ENCODE data around the gene SMYD3.
A peak's percentile ranks its signal among the peaks of the same experiment; 100 is the strongest.

Gene SMYD3

DNA sequence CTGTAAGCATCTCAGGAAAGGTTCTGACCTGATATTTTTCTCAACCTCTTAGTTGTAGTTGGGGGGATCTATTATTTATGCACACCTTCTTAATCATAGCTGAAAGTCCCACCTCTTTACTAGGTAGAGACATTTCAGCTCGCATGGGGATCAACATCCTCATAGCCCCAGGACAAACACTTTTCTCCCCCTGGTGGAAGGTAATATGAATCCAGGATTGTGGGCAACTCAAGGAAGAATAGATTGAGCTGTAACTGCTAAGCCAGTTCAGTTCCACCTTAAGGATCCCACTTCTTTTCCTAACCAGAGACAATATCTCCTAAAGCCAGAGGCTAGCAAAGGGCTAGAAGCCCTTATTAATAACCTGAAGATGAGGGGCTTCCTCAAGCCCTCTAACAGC, 25.4 kb upstream of the SMYD3 start:
- H3K36me3 ChIP-seq (ENCODE audit: control insufficient read depth in 2 of 2, insufficient read depth in 1 of 2, low read length in 2 of 2), result no peaks in the 10 kb centered on the region
- no peaks in the 10 kb centered on the region for H3K9me3 ChIP-seq (ENCODE audit: control insufficient read depth, insufficient read depth, low read depth, low read length)
- no peak for TF ChIP-seq ZNF10 (tag by site-specific recombination; IDR thresholded peaks at IDR 0.05)
- no peak for TF ChIP-seq KLF8 (tag by site-specific recombination; IDR thresholded peaks at IDR 0.05)
- TF ChIP-seq OVOL3 (tag by site-specific recombination; IDR thresholded peaks at IDR 0.05), result no peak
- no peak for TF ChIP-seq ZNF157 (tag by site-specific recombination; IDR thresholded peaks at IDR 0.05)
- TF ChIP-seq, protein P1, sequence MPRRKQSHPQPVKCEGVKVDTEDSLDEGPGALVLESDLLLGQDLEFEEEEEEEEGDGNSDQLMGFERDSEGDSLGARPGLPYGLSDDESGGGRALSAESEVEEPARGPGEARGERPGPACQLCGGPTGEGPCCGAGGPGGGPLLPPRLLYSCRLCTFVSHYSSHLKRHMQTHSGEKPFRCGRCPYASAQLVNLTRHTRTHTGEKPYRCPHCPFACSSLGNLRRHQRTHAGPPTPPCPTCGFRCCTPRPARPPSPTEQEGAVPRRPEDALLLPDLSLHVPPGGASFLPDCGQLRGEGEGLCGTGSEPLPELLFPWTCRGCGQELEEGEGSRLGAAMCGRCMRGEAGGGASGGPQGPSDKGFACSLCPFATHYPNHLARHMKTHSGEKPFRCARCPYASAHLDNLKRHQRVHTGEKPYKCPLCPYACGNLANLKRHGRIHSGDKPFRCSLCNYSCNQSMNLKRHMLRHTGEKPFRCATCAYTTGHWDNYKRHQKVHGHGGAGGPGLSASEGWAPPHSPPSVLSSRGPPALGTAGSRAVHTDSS (tag by site-specific recombination; IDR thresholded peaks at IDR 0.05), result no peak
- TF ChIP-seq ZFP69B (tag by site-specific recombination; IDR thresholded peaks at IDR 0.05), result no peak
- TF ChIP-seq ZNF629 (tag by site-specific recombination; IDR thresholded peaks at IDR 0.05), result no peak
- TF ChIP-seq ZNF23 (tag by site-specific recombination; IDR thresholded peaks at IDR 0.05; ENCODE audit: borderline replicate concordance), result no peak
- no peak for TF ChIP-seq ZBTB20 (tag by site-specific recombination; IDR thresholded peaks at IDR 0.05)
- POLR2A ChIA-PET, result no interaction called here
- H3K27ac ChIP-seq (ENCODE audit: extremely low read depth, low read depth, low read length), result no peak overlapping the region
- no peak overlapping the region for H3K4me3 ChIP-seq (ENCODE audit: low read depth, low read length)
- CTCF ChIA-PET, result no interaction called here
- H3K4me1 ChIP-seq (ENCODE audit: control insufficient read depth, insufficient read depth, low read length), result no peaks in the 10 kb centered on the region

DNA sequence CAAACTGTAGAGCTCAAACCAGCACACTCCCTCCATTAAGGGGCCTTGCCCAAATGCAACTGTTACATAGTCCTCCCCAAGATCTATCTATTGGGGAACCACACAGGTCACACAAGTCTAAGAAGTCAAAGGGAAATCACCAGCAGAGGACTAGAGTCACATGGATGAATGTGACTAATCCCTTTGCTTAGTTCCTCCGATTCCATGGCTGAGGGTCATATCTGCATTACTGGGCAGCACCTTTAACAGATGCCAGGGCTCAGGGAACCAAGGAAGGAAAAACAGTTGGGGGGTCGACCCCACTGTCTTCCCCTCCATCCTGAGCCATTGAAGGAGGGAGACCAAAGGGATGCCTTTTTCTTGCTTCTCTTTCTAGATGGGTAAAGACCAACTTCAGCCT, 23.4 kb upstream of the SMYD3 start:
- peak; percentile 77 for TF ChIP-seq ZNF549 (tag by site-specific recombination; IDR thresholded peaks at IDR 0.05)
- TF ChIP-seq KLF16 (tag by site-specific recombination; IDR thresholded peaks at IDR 0.05), result no peak
- peak; percentile 35 for TF ChIP-seq SETDB1 (IDR thresholded peaks at IDR 0.05; ENCODE audit: insufficient read length, low read length)
- ChIA-PET POLR2A (no interaction called here), CTCF (no interaction called here)
- Histone ChIP-seq H3K27ac (ENCODE audit: extremely low read depth, low read depth, low read length) (no peak overlapping the region), H3K9me3 (ENCODE audit: control insufficient read depth, insufficient read depth, low read depth, low read length) (no peaks in the 10 kb centered on the region), H3K4me3 (ENCODE audit: low read depth, low read length) (no peak overlapping the region), H3K36me3 (ENCODE audit: control insufficient read depth in 2 of 2, insufficient read depth in 1 of 2, low read length in 2 of 2) (no peaks in the 10 kb centered on the region), H3K4me1 (ENCODE audit: control insufficient read depth, insufficient read depth, low read length) (no peaks in the 10 kb centered on the region)

DNA sequence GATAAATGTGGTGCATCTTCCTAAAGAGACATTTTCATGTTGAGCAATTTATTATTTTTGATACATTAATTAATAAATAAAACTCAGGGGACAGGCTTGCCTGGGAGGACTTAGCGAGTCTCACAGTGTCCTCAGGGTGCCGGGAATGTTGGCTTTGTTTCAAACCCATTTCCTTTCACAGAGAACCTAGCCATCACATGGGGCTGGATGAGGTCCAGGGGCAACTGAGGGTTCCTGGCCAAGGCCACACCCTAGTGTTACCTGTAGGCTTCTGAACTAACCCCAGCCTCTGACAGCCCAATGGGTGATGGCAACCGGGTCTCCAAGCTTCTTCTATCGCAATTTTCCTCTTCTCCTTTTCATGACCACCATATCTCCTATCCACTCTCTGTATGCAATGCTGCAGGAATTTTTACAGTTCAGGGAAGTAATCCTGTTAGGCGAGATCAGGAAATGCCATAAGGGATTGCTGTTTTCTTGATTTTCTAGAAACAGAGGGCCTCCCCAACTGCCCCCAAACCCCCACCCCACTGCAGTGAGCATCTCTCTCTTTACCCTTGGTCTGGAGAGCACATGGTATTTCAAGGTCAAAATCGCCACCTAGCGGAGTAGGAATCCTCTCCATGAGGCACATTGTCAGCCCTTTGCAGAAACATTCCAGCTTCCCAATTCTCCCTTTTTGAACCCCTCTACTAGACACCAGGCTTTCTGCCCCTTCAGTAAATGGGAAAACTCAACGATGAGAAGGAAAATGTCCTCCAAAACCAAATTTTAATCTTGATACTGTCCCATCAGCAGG, 22.1 kb upstream of the SMYD3 start:
- CTCF ChIA-PET, result no interaction called here
- no peaks in the 10 kb centered on the region for H3K36me3 ChIP-seq (ENCODE audit: control insufficient read depth in 2 of 2, insufficient read depth in 1 of 2, low read length in 2 of 2)

More for the DNA sequence above, 22.1 kb upstream of the SMYD3 start:
- Histone ChIP-seq H3K27ac (ENCODE audit: extremely low read depth, low read depth, low read length) (no peak overlapping the region), H3K9me3 (ENCODE audit: control insufficient read depth, insufficient read depth, low read depth, low read length) (no peaks in the 10 kb centered on the region), H3K4me3 (ENCODE audit: low read depth, low read length) (no peak overlapping the region), H3K4me1 (ENCODE audit: control insufficient read depth, insufficient read depth, low read length) (no peaks in the 10 kb centered on the region)
- TF ChIP-seq, protein P2, sequence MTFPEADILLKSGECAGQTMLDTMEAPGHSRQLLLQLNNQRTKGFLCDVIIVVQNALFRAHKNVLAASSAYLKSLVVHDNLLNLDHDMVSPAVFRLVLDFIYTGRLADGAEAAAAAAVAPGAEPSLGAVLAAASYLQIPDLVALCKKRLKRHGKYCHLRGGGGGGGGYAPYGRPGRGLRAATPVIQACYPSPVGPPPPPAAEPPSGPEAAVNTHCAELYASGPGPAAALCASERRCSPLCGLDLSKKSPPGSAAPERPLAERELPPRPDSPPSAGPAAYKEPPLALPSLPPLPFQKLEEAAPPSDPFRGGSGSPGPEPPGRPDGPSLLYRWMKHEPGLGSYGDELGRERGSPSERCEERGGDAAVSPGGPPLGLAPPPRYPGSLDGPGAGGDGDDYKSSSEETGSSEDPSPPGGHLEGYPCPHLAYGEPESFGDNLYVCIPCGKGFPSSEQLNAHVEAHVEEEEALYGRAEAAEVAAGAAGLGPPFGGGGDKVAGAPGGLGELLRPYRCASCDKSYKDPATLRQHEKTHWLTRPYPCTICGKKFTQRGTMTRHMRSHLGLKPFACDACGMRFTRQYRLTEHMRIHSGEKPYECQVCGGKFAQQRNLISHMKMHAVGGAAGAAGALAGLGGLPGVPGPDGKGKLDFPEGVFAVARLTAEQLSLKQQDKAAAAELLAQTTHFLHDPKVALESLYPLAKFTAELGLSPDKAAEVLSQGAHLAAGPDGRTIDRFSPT (tag by site-specific recombination; IDR thresholded peaks at IDR 0.05), result no peak
- TF ChIP-seq, protein P3, sequence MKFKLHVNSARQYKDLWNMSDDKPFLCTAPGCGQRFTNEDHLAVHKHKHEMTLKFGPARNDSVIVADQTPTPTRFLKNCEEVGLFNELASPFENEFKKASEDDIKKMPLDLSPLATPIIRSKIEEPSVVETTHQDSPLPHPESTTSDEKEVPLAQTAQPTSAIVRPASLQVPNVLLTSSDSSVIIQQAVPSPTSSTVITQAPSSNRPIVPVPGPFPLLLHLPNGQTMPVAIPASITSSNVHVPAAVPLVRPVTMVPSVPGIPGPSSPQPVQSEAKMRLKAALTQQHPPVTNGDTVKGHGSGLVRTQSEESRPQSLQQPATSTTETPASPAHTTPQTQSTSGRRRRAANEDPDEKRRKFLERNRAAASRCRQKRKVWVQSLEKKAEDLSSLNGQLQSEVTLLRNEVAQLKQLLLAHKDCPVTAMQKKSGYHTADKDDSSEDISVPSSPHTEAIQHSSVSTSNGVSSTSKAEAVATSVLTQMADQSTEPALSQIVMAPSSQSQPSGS (tag by site-specific recombination; IDR thresholded peaks at IDR 0.05; ENCODE audit: low read depth), result no peak
- TF ChIP-seq RBAK (tag by site-specific recombination; IDR thresholded peaks at IDR 0.05) (no peak), ZNF311 (tag by site-specific recombination; IDR thresholded peaks at IDR 0.05; ENCODE audit: borderline replicate concordance) (no peak), ZNF23 (tag by site-specific recombination; IDR thresholded peaks at IDR 0.05; ENCODE audit: borderline replicate concordance) (no peak), ZSCAN16 (tag by site-specific recombination; IDR thresholded peaks at IDR 0.05) (no peak), ZBTB1 (tag by site-specific recombination; IDR thresholded peaks at IDR 0.05) (no peak), ZNF701 (tag by site-specific recombination; IDR thresholded peaks at IDR 0.05) (no peak), ZNF292 (tag by site-specific recombination; IDR thresholded peaks at IDR 0.05; ENCODE audit: borderline replicate concordance, low read depth) (no peak)
- TF ChIP-seq, protein P1 (tag by site-specific recombination; IDR thresholded peaks at IDR 0.05), result no peak
- POLR2A ChIA-PET, result no interaction called here
